K562 (cell line): ENCODE results near the gene NRCAM. TPM values are rescaled to one million over a fixed set of nuclear protein-coding genes. Genes with fewer than 3 reads are reported as not detected.

ENCODE experiments used
- CC2D1A ChIP-seq: fragments of 450-650 bp; IDR thresholded peaks from 2 replicates; pipeline ENCODE4 v1.6.1; 2017; ENCODE audit warnings: mild to moderate bottlenecking
- HDAC2 ChIP-seq: fragments of 450-650 bp; IDR thresholded peaks from 2 replicates; pipeline ENCODE4 v1.6.1; 2016; ENCODE audit warnings: mild to moderate bottlenecking
- HDAC3 ChIP-seq: fragments of 450-650 bp; IDR thresholded peaks from 2 replicates; pipeline ENCODE4 v1.6.1; 2018; ENCODE audit warnings: borderline replicate concordance, mild to moderate bottlenecking, moderate library complexity; ENCODE audit not compliant: partially characterized antibody
- HEY1 ChIP-seq: fragments of 250-450 bp; sonication (Bioruptor Pico); IDR thresholded peaks from 2 replicates; pipeline ENCODE4 v1.5.0; 2020; ENCODE audit warnings: mild to moderate bottlenecking, moderate library complexity, borderline replicate concordance
- RBFOX2 ChIP-seq: fragments of 200-400 bp; formaldehyde crosslinking; IDR thresholded peaks from 2 replicates; pipeline ENCODE4 v1.6.1; 2017; ENCODE audit warnings: low read depth, mild to moderate bottlenecking, low read length, moderate library complexity
- SMAD2 ChIP-seq: fragments of 150-350 bp; IDR thresholded peaks from 2 replicates; pipeline ENCODE4 v1.6.1; 2014; ENCODE audit warnings: low read depth, mild to moderate bottlenecking, low read length
- TAF1 ChIP-seq: IDR thresholded peaks from 2 replicates; pipeline ENCODE4 v1.6.1; 2011; ENCODE audit warnings: mild to moderate bottlenecking, low read length, moderate library complexity; ENCODE audit not compliant: insufficient read depth, control insufficient read depth, severe bottlenecking; ENCODE audit errors: extremely low read depth
- polyA plus RNA-seq, 8 experiments: library from polyadenylated mRNA; depleted of rRNA in 4 of 8; stranded (reverse) in 5 of 8; unstranded in 3 of 8; fragments of >200 nt; fragmentation: Nextera tagmentation in 2 of 8; fragmentation: Illumina TruSeq in 1 of 8; extraction: Ambion mirVana in 2 of 8; extraction: Trizol in 1 of 8; gene quantifications; 2 replicates each; pipeline versions ENCODE4 v1.2.1 to v1.2.3, GENCODE V29; 2011 to 2014; ENCODE audit warnings: inconsistent platforms in 1 of 8, missing spikeins in 1 of 8
- total RNA-seq, 7 experiments: library from RNA; depleted of rRNA in 6 of 7; stranded (reverse); fragments of >200 nt in 6 of 7; fragmentation: Illumina TruSeq in 2 of 7; extraction: Trizol in 2 of 7; gene quantifications; 2 replicates each; pipeline versions ENCODE4 v1.2.1 to v1.2.3, GENCODE V29; 2011 to 2021; ENCODE audit warnings: low replicate concordance in 1 of 7
- TF ChIP-seq, protein P1 (sequence below): fragments of 250-450 bp; sonication (Bioruptor Pico); IDR thresholded peaks from 2 replicates; pipeline ENCODE4 v1.4.0; 2020; ENCODE audit warnings: mild to moderate bottlenecking, moderate library complexity, borderline replicate concordance
- TF ChIP-seq, protein P2 (sequence below): fragments of 450-650 bp; formaldehyde crosslinking; IDR thresholded peaks from 2 replicates; pipeline ENCODE4 v1.4.0; 2020; ENCODE audit warnings: mild to moderate bottlenecking, moderate library complexity
- TF ChIP-seq, protein P3 (sequence below), 2 experiments: fragments of 450-650 bp; IDR thresholded peaks; 2 replicates each; pipeline ENCODE4 v1.6.1; 2016; ENCODE audit warnings: mild to moderate bottlenecking in 2 of 2, borderline replicate concordance in 1 of 2, low read depth in 1 of 2, moderate library complexity in 1 of 2

Gene NRCAM
- total and polyA plus RNA-seq, 9 of the 15 experiments (the other 6 are each of a cell fraction or from before 2014, with no cell fraction given) = 0.03 to 0.54 (median 0.12) TPM; not detected in 1

DNA sequence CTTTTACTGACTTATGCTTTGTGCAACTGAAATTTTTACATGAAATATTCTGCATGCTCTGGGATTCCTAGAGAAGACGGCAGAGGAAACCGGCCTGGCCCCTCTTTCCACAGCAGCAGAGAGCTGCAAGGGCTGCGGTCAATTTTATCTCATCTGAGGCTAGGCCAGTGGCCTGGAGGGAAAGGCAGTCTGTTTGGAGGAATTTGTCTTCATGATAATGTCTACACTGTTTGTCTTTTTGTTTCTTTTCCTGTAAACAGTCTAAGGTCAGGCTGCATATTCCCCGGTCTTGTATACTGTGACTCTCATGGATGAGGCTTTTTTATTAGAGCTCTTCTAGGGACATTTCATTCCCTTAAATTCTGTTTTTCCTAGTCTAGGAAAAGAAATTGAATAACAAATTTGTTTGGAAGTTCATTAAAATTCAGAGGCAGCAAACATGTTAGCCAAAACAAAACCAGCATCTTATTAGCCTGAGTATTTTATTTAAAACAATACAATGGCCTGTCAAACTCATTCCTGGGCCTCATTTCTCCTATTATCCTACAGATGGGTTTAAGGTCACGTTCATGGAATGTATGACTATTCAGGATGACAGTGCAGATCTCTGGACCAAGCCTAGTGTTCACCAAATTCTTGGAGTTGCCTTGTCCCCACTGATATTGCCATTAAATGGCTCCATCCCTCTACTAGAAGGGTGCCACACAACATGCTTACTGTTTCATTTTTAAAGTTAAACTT, 352.5 kb downstream of the NRCAM start (continued):
- TF ChIP-seq, protein P1, sequence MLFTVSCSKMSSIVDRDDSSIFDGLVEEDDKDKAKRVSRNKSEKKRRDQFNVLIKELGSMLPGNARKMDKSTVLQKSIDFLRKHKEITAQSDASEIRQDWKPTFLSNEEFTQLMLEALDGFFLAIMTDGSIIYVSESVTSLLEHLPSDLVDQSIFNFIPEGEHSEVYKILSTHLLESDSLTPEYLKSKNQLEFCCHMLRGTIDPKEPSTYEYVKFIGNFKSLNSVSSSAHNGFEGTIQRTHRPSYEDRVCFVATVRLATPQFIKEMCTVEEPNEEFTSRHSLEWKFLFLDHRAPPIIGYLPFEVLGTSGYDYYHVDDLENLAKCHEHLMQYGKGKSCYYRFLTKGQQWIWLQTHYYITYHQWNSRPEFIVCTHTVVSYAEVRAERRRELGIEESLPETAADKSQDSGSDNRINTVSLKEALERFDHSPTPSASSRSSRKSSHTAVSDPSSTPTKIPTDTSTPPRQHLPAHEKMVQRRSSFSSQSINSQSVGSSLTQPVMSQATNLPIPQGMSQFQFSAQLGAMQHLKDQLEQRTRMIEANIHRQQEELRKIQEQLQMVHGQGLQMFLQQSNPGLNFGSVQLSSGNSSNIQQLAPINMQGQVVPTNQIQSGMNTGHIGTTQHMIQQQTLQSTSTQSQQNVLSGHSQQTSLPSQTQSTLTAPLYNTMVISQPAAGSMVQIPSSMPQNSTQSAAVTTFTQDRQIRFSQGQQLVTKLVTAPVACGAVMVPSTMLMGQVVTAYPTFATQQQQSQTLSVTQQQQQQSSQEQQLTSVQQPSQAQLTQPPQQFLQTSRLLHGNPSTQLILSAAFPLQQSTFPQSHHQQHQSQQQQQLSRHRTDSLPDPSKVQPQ (CRISPR knock-in tag) = no peak
- TF ChIP-seq HDAC2 = no peak
- no peak for TF ChIP-seq HDAC3
- TF ChIP-seq SMAD2 = no peak
- TF ChIP-seq, protein P2, sequence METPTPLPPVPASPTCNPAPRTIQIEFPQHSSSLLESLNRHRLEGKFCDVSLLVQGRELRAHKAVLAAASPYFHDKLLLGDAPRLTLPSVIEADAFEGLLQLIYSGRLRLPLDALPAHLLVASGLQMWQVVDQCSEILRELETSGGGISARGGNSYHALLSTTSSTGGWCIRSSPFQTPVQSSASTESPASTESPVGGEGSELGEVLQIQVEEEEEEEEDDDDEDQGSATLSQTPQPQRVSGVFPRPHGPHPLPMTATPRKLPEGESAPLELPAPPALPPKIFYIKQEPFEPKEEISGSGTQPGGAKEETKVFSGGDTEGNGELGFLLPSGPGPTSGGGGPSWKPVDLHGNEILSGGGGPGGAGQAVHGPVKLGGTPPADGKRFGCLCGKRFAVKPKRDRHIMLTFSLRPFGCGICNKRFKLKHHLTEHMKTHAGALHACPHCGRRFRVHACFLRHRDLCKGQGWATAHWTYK = no peak
- TF ChIP-seq TAF1 = no peak
- no peak for TF ChIP-seq CC2D1A
- peak; percentile 54; the same call in 1 of the 2 replicates for TF ChIP-seq HEY1 (CRISPR knock-in tag)
- TF ChIP-seq, protein P3, sequence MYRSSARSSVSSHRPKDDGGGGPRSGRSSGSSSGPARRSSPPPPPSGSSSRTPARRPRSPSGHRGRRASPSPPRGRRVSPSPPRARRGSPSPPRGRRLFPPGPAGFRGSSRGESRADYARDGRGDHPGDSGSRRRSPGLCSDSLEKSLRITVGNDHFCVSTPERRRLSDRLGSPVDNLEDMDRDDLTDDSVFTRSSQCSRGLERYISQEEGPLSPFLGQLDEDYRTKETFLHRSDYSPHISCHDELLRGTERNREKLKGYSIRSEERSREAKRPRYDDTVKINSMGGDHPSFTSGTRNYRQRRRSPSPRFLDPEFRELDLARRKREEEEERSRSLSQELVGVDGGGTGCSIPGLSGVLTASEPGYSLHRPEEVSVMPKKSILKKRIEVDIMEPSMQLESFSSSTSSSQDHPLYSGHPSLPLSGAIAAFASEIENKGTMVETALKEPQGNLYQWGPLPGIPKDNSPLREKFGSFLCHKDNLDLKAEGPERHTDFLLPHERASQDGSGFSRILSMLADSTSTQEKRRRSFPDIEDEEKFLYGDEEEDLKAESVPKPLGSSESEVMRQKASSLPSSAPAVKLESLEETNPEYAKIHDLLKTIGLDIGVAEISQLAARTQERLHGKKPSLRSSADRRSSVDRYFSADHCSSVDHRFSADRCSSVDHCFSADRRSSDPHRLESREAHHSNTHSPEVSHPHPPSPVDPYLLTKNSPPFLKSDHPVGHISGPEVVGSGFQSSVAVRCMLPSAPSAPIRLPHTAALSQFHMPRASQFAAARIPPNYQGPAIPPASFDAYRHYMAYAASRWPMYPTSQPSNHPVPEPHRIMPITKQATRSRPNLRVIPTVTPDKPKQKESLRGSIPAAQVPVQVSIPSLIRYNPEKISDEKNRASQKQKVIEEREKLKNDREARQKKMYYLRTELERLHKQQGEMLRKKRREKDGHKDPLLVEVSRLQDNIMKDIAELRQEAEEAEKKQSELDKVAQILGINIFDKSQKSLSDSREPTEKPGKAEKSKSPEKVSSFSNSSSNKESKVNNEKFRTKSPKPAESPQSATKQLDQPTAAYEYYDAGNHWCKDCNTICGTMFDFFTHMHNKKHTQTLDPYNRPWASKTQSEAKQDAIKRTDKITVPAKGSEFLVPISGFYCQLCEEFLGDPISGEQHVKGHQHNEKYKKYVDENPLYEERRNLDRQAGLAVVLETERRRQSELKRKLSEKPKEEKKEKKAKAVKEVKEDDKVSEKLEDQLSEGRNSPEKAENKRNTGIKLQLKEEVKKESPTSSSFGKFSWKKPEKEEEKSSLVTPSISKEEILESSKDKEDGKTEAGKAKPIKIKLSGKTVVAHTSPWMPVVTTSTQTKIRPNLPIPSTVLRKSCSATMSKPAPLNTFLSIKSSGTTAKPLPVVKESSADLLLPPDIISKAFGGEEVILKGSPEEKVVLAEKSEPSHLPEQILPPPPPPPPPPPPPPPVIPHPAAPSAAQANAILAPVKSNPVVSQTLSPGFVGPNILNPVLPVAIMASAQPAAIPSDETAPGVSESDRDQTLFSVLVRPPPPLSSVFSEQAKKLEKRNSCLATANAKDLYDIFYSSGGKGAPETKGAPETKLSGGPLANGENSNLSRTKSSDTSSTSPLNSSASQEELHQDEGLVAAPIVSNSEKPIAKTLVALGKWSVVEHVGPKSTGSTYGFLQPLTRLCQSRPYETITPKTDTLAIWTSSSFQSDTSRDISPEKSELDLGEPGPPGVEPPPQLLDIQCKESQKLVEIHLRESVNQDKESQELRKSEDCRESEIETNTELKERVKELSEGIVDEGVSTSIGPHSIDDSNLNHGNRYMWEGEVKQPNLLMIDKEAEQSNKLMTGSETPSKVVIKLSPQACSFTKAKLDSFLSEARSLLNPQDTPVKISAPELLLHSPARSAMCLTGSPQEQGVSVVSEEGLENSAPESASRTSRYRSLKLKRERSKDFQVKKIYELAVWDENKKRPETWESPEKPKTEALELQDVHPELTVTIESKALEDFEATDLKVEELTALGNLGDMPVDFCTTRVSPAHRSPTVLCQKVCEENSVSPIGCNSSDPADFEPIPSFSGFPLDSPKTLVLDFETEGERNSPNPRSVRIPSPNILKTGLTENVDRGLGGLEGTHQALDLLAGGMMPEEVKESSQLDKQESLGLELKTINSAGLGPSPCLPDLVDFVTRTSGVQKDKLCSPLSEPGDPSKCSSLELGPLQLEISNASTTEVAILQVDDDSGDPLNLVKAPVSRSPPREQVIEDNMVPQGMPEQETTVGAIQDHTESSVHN (IDR thresholded peaks at IDR 0.05; ENCODE audit: borderline replicate concordance in 1 of 2, low read depth in 1 of 2) = peak in 1 of 2 experiments; percentile 73; a peak in 2 of 4 replicates
- no peak for TF ChIP-seq RBFOX2
